MCF 10A (cell line): ENCODE data around the gene PSPN. TPM values are rescaled to one million over a fixed set of nuclear protein-coding genes. Genes with fewer than 3 reads are reported as not detected.

Source experiments
- BruUV-seq: library from RNA; stranded (reverse); fragments of 400-500 nt; replicated peaks from 2 replicates; lab custom pipeline; 2021; lab: Mats Ljungman, UMichigan
- CTCF ChIA-PET: fragments of 300-600 bp; sonication (Branson Sonifier 250); formaldehyde crosslinking; extraction: SDS; loops from one replicate; lab custom pipeline; 2021; ENCODE audit warnings: antibody characterized with exemption, inconsistent platforms; lab: Yijun Ruan, JAX
- POLR2A ChIA-PET: fragments of 300-600, 350-650 bp; sonication (Branson Sonifier 250); formaldehyde crosslinking; extraction: SDS; loops from one replicate; lab custom pipeline; 2020; ENCODE audit warnings: antibody characterized with exemption, inconsistent platforms; lab: Yijun Ruan, JAX
- DNase-seq: peaks from one replicate; pipeline ENCODE4 v3.0.0-alpha.2; 2018; ENCODE audit not compliant: unreplicated experiment
- H3K27ac Mint-ChIP-seq: one replicate; pipeline ENCODE4 v1.8.0; 2022; ENCODE audit warnings: mild to moderate bottlenecking, low read depth, mixed read lengths; ENCODE audit not compliant: unreplicated experiment
- H3K27me3 Mint-ChIP-seq: one replicate; pipeline ENCODE4 v1.8.0; 2022; ENCODE audit warnings: mixed read lengths; ENCODE audit not compliant: insufficient read depth, unreplicated experiment
- H3K36me3 Mint-ChIP-seq: one replicate; pipeline ENCODE4 v1.8.0; 2022; ENCODE audit warnings: mild to moderate bottlenecking, moderate library complexity, mixed read lengths; ENCODE audit not compliant: insufficient read depth, unreplicated experiment
- H3K4me1 Mint-ChIP-seq: one replicate; pipeline ENCODE4 v1.8.0; 2022; ENCODE audit warnings: mixed read lengths; ENCODE audit not compliant: insufficient read depth, unreplicated experiment
- H3K4me3 Mint-ChIP-seq: one replicate; pipeline ENCODE4 v1.8.0; 2022; ENCODE audit warnings: mild to moderate bottlenecking, moderate library complexity, mixed read lengths; ENCODE audit not compliant: unreplicated experiment
- H3K9me3 Mint-ChIP-seq: one replicate; pipeline ENCODE4 v1.8.0; 2022; ENCODE audit warnings: mixed read lengths; ENCODE audit not compliant: unreplicated experiment
- intact Hi-C: fragments of 100-400 bp; cut with micrococcal nuclease; formaldehyde crosslinking; loops from 2 replicates; pipeline ENCODE4 v1.14.1; 2022
- total RNA-seq: library from RNA; stranded (reverse); gene quantifications from 2 replicates; pipeline ENCODE4 v1.2.3, GENCODE V29; 2022
- TF ChIP-seq, protein P1 (sequence below): fragments of 200-600 bp; IDR thresholded peaks from one replicate; pipeline ENCODE4 v1.8.0; 2022; ENCODE audit warnings: antibody characterized with exemption, mild to moderate bottlenecking; ENCODE audit not compliant: unreplicated experiment

Gene PSPN
- total RNA-seq, 1 experiment from 2014 or later: 1.1 TPM

DNA sequence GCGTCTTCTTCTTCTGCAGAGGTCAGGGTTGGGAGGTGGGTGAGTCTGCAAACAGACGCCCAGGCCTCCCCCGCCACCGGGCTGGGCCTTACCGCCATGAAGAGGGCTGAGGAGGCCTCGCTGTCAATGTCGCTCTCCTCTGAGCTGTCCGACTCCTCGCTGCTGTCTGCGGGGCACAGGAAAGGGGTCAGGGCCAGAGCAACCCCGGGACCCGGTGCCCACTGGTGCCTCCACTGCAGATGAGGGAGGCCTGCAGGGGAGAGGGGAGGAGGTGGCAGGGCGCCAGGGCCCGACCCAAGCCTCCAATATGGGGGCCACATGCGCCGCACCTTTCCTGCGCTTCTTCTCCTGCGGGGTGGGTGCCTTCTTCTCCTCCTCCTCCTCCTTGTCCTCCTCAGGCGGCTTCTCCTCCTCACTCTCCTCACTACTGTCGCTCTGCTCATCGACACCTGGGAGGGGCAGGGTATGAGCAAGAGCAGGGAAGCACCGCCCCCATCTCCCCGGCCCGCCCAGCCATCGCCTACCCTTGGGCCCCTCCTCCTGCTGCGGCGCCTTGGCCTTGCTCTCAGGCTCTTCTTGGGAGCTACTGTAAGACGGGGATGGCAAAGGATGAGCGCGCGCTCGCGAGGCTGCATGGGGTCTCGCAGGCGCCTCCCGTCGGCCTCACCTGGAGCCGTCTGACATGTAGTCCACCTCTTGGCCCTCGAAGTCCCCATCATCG, 5.5 kb upstream of the PSPN start:
- H3K27ac Mint-ChIP-seq: no peak overlapping the region
- no TSS peak for BruUV-seq
- no peaks in the 10 kb centered on the region for H3K9me3 Mint-ChIP-seq
- TF ChIP-seq, protein P1, sequence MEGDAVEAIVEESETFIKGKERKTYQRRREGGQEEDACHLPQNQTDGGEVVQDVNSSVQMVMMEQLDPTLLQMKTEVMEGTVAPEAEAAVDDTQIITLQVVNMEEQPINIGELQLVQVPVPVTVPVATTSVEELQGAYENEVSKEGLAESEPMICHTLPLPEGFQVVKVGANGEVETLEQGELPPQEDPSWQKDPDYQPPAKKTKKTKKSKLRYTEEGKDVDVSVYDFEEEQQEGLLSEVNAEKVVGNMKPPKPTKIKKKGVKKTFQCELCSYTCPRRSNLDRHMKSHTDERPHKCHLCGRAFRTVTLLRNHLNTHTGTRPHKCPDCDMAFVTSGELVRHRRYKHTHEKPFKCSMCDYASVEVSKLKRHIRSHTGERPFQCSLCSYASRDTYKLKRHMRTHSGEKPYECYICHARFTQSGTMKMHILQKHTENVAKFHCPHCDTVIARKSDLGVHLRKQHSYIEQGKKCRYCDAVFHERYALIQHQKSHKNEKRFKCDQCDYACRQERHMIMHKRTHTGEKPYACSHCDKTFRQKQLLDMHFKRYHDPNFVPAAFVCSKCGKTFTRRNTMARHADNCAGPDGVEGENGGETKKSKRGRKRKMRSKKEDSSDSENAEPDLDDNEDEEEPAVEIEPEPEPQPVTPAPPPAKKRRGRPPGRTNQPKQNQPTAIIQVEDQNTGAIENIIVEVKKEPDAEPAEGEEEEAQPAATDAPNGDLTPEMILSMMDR: no peak
- H3K27me3 Mint-ChIP-seq: no peaks in the 10 kb centered on the region
- ChIA-PET POLR2A (interaction anchor here (0.7 kb wide), 1 partner anchor 12 kb away, joined by 4 read pairs; the partner anchor contains the start of gene GTF2F1), CTCF (interaction anchor here (0.7 kb wide), 2 partner anchors 275 to 413 kb away, joined by 3 to 4 read pairs; no protein-coding TSS in a partner anchor)
- intact Hi-C loops: no loop called here
- no peak for DNase-seq
- H3K36me3 Mint-ChIP-seq: peaks cover 76% of the 10 kb centered on the region
- H3K4me3 Mint-ChIP-seq: no peak overlapping the region
- H3K4me1 Mint-ChIP-seq: no peaks in the 10 kb centered on the region

- no peaks in the 10 kb centered on the region for H3K9me3 Mint-ChIP-seq
- TF ChIP-seq, protein P1: no peak
- peaks cover 61% of the 10 kb centered on the region for H3K36me3 Mint-ChIP-seq
- intact Hi-C loops: no loop called here
- ChIA-PET POLR2A (no interaction called here), CTCF (no interaction called here)
- DNase-seq: no peak
- no peaks in the 10 kb centered on the region for H3K4me1 Mint-ChIP-seq
- H3K4me3 Mint-ChIP-seq: no peak overlapping the region
- no peaks in the 10 kb centered on the region for H3K27me3 Mint-ChIP-seq
- no TSS peak for BruUV-seq
- H3K27ac Mint-ChIP-seq: no peak overlapping the region
Observed at GRCh38 chr19:6379744-6380143, 4.0 kb upstream of the PSPN start.

GRCh38 chr19:6378486-6378885, 2.8 kb upstream of the PSPN start:
- peaks cover 5% of the 10 kb centered on the region for H3K4me1 Mint-ChIP-seq
- ChIA-PET POLR2A (interaction anchor here (0.6 kb wide), 1 partner anchor 487 kb away, joined by 4 read pairs; no protein-coding TSS in a partner anchor), CTCF (interaction anchor here (0.5 to 0.9 kb wide), 2 partner anchors 23 to 160 kb away, joined by 3 read pairs; no protein-coding TSS in a partner anchor)
- no peaks in the 10 kb centered on the region for H3K9me3 Mint-ChIP-seq
- TF ChIP-seq, protein P1: no peak
- no peak overlapping the region for H3K27ac Mint-ChIP-seq
- BruUV-seq: no TSS peak
- intact Hi-C loops: no loop called here
- H3K36me3 Mint-ChIP-seq: peaks cover 53% of the 10 kb centered on the region
- DNase-seq: no peak
- H3K4me3 Mint-ChIP-seq: no peak overlapping the region
- H3K27me3 Mint-ChIP-seq: no peaks in the 10 kb centered on the region

DNA sequence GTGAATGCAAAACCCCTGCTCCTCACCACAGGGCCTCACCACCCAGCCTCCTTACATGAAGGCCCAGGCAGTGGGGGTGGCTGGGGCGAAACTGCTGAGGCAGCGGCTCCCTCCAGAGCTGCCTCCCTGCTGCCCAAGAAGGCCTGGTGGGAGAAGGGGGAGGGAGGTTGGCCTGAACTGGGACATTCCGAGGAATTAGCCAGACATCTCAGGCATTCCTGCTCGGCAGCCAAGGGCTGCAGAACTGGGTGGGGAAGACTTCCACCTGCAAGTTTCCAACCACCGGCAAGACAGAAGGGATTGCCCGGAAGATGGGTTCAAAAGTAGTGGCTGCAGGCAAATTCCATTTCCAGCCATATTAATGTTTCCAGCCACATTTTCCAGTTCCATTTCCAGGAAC, 2.3 kb upstream of the PSPN start:
- no TSS peak for BruUV-seq
- POLR2A ChIA-PET: interaction anchor here (0.6 kb wide), 2 partner anchors 33 to 487 kb away, joined by 3 to 4 read pairs; no protein-coding TSS in a partner anchor
- H3K27me3 Mint-ChIP-seq: no peaks in the 10 kb centered on the region
- no peaks in the 10 kb centered on the region for H3K9me3 Mint-ChIP-seq
- CTCF ChIA-PET: interaction anchor here (0.9 kb wide), 1 partner anchor 159 kb away, joined by 3 read pairs; no protein-coding TSS in a partner anchor
- DNase-seq: no peak
- H3K4me1 Mint-ChIP-seq: peaks cover 6% of the 10 kb centered on the region
- no peak overlapping the region for H3K27ac Mint-ChIP-seq
- intact Hi-C loops: no loop called here
- TF ChIP-seq, protein P1: no peak
- H3K36me3 Mint-ChIP-seq: peaks cover 51% of the 10 kb centered on the region
- H3K4me3 Mint-ChIP-seq: no peak overlapping the region
